ENCODE data around the gene LHX3.

DNA sequence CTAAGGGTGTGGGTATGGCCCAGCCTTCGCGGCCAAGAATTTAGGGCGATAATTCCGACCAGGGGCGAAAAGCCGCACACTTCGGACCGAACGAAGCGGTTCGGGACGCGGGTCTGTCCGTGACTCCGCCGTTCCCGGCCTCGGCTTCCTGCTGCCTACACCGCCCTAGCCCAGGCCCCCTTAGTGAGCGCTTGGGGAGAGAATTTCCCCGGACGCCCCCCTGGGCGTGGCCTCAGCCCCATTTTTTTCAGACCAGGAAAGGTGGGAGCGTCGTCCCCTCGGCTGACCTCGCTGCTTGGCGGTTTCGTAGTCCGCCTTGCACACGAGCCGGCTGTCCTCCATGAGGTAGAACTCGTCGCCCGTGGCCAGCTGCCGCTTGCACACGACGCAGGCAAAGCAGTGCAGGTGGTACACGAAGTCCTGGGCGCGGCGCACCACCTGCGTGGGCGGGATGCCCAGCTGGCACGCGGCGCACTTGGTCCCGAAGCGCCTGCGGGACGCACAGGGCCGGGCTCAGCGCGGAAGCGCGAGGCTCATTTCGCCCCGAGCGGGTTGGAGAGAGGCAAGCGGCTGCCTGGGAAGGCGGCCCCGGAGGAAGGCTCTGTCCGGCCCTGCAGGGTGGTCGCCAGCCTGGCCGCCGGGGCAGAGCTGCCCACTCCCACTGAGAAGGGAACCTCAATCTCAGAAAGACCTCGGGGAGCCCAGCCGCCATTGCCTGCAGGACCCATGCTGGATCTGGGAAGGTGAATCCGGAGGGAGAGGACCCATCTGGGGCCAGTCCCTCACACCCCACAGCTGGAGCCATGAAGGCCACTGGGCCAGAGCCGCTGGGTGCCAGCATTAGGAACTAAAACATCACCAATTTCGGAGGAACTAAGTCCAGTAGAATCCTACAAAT is 5.3 kb downstream of the LHX3 start:
- TF ChIP-seq EZH2phosphoT487 (IDR thresholded peaks at IDR 0.05; ENCODE audit: low read depth): no peak
- TF ChIP-seq, protein P1, sequence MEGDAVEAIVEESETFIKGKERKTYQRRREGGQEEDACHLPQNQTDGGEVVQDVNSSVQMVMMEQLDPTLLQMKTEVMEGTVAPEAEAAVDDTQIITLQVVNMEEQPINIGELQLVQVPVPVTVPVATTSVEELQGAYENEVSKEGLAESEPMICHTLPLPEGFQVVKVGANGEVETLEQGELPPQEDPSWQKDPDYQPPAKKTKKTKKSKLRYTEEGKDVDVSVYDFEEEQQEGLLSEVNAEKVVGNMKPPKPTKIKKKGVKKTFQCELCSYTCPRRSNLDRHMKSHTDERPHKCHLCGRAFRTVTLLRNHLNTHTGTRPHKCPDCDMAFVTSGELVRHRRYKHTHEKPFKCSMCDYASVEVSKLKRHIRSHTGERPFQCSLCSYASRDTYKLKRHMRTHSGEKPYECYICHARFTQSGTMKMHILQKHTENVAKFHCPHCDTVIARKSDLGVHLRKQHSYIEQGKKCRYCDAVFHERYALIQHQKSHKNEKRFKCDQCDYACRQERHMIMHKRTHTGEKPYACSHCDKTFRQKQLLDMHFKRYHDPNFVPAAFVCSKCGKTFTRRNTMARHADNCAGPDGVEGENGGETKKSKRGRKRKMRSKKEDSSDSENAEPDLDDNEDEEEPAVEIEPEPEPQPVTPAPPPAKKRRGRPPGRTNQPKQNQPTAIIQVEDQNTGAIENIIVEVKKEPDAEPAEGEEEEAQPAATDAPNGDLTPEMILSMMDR (IDR thresholded peaks at IDR 0.05; ENCODE audit: low read depth, low read length): no peak

Data from OCI-LY3 (cell line).